Endothelial cell of umbilical vein (primary cell): ENCODE data around the gene FSTL4. TPM values are rescaled to one million over a fixed set of nuclear protein-coding genes. Genes with fewer than 3 reads are reported as not detected.

Source experiments
- BruUV-seq: library from RNA; stranded (reverse); fragments of 400-500 nt; replicated peaks from 2 replicates; lab custom pipeline; 2021; lab: Mats Ljungman, UMichigan
- CTCF ChIA-PET: fragments of 300-600, 350-600 bp; sonication (Branson Sonifier 250); formaldehyde crosslinking; loops from one replicate; lab custom pipeline; 2021; ENCODE audit warnings: antibody characterized with exemption, inconsistent platforms; lab: Charles Lee
- POLR2A ChIA-PET: fragments of 300-600, 350-600 bp; sonication (Branson Sonifier 250); formaldehyde crosslinking; loops from one replicate; lab custom pipeline; 2021; ENCODE audit warnings: antibody characterized with exemption, inconsistent platforms; lab: Charles Lee
- DNase-seq: peaks from one replicate; pipeline ENCODE4 v3.0.0-alpha.2; 2011; ENCODE audit warnings: low read depth, low spot score
- FAIRE-seq: peaks from 2 replicates; lab custom pipeline; 2011; peaks lifted over from hg19 to GRCh38; lab: Jason Lieb, UNC
- H2AFZ ChIP-seq: 2 replicates; pipeline ENCODE4 v1.6.0; 2012; ENCODE audit warnings: low read depth, low read length, control low read depth, inconsistent platforms
- H3K27ac ChIP-seq: 2 replicates; pipeline ENCODE4 v1.5.1; 2011; ENCODE audit warnings: low read depth, mild to moderate bottlenecking, control low read depth, low read length, moderate library complexity; ENCODE audit not compliant: insufficient read depth
- H3K27me3 ChIP-seq, 2 experiments: 2 replicates each; pipeline versions ENCODE4 v1.6.0 to v1.6.1; 2011; ENCODE audit warnings: low read length in 2 of 2, mixed read lengths in 1 of 2; ENCODE audit not compliant: control insufficient read depth in 2 of 2, insufficient read depth in 2 of 2
- H3K36me3 ChIP-seq, 2 experiments: 2 replicates in 1 of 2; 3 replicates in 1 of 2; pipeline ENCODE4 v1.5.1; 2011; ENCODE audit warnings: low read length in 2 of 2, mild to moderate bottlenecking in 1 of 2, moderate library complexity in 1 of 2; ENCODE audit not compliant: control insufficient read depth in 2 of 2, insufficient read depth in 2 of 2; ENCODE audit errors: extremely low read depth in 1 of 2
- H3K4me1 ChIP-seq: 3 replicates; pipeline ENCODE4 v1.5.1; 2011; ENCODE audit warnings: mild to moderate bottlenecking, low read length; ENCODE audit not compliant: control insufficient read depth, insufficient read depth; ENCODE audit errors: extremely low read depth
- H3K4me2 ChIP-seq: 2 replicates; pipeline ENCODE4 v1.6.1; 2011; ENCODE audit warnings: low read length, control low read depth, mixed read lengths; ENCODE audit not compliant: insufficient read depth
- H3K4me3 ChIP-seq, 3 experiments: fragments of 200-600 bp in 1 of 3; sonication (generic), shearing (Covaris generic) in 1 of 3; replicated peaks in 1 of 3; 2 replicates each; pipeline ENCODE4 v1.5.1; 2011 to 2016; ENCODE audit warnings: control low read depth in 3 of 3, low read length in 3 of 3, mild to moderate bottlenecking in 2 of 3, inconsistent platforms in 1 of 3, low read depth in 1 of 3, moderate library complexity in 1 of 3; ENCODE audit not compliant: insufficient read depth in 1 of 3
- H3K79me2 ChIP-seq: 2 replicates; pipeline ENCODE4 v1.6.0; 2012; ENCODE audit warnings: low read length, inconsistent platforms; ENCODE audit not compliant: control insufficient read depth, insufficient read depth
- H3K9ac ChIP-seq: replicated peaks from 2 replicates; pipeline ENCODE3; 2011; ENCODE audit warnings: low read length, control low read depth; ENCODE audit not compliant: insufficient read depth; ENCODE audit errors: extremely low read depth
- H3K9me1 ChIP-seq: replicated peaks from 3 replicates; pipeline ENCODE4 v1.6.0; 2011; ENCODE audit warnings: mild to moderate bottlenecking, low read length; ENCODE audit not compliant: control insufficient read depth, insufficient read depth; ENCODE audit errors: extremely low read depth
- H3K9me3 ChIP-seq: replicated peaks from 2 replicates; pipeline ENCODE4 v1.5.1; 2012; ENCODE audit warnings: low read length, inconsistent platforms; ENCODE audit not compliant: control insufficient read depth, insufficient read depth
- H4K20me1 ChIP-seq: replicated peaks from 2 replicates; pipeline ENCODE3; 2011; ENCODE audit warnings: mild to moderate bottlenecking, low read length; ENCODE audit not compliant: control insufficient read depth, insufficient read depth; ENCODE audit errors: extremely low read depth
- CTCF ChIP-seq, 2 donors: IDR thresholded peaks; 1 replicate in 1 of 2; 2 replicates in 1 of 2; pipeline ENCODE4 v1.5.1; 2011; ENCODE audit warnings: low read length in 2 of 2, mild to moderate bottlenecking in 2 of 2, moderate library complexity in 2 of 2, control low read depth in 1 of 2, inconsistent platforms in 1 of 2, low read depth in 1 of 2; ENCODE audit not compliant: insufficient read depth in 1 of 2; ENCODE audit errors: extremely low read depth in 1 of 2
- EZH2 ChIP-seq: IDR thresholded peaks from 2 replicates; pipeline ENCODE4 v1.6.1; 2012; ENCODE audit warnings: borderline replicate concordance, low read depth, mild to moderate bottlenecking, moderate library complexity, low read length, inconsistent platforms; ENCODE audit not compliant: severe bottlenecking
- FOS ChIP-seq: IDR thresholded peaks from 2 replicates; pipeline ENCODE4 v1.6.1; 2011; ENCODE audit warnings: mild to moderate bottlenecking, low read length, moderate library complexity, borderline replicate concordance; ENCODE audit not compliant: insufficient read depth
- GATA2 ChIP-seq: IDR thresholded peaks from 2 replicates; pipeline ENCODE4 v1.7.0; 2011; ENCODE audit warnings: low read depth, mild to moderate bottlenecking, moderate library complexity, mixed read lengths, low read length; ENCODE audit not compliant: insufficient read length, insufficient read depth
- JUN ChIP-seq: IDR thresholded peaks from 2 replicates; pipeline ENCODE4 v1.6.1; 2011; ENCODE audit warnings: borderline replicate concordance, low read depth; ENCODE audit not compliant: insufficient read length, insufficient read depth
- MYC ChIP-seq: IDR thresholded peaks from one replicate; pipeline ENCODE4 v1.6.1; 2011; ENCODE audit warnings: mild to moderate bottlenecking, low read depth, low read length
- POLR2A ChIP-seq: IDR thresholded peaks from 2 replicates; pipeline ENCODE4 v1.6.1; 2012; ENCODE audit warnings: low read depth, mild to moderate bottlenecking, control low read depth, low read length
- POLR2AphosphoS5 ChIP-seq: IDR thresholded peaks from 2 replicates; pipeline ENCODE4 v1.6.1; 2012; ENCODE audit warnings: low read depth, mild to moderate bottlenecking, control low read depth, low read length, moderate library complexity; ENCODE audit not compliant: insufficient read depth
- dilution Hi-C: fragments of 300-500 bp; cut with MboI; formaldehyde crosslinking; loops from one replicate; pipeline ENCODE4 v1.15.0; 2019; ENCODE audit warnings: low sequenced_read_pairs; ENCODE audit not compliant: extremely low pct_ligation_motif_present
- intact Hi-C: fragments of 100-400 bp; cut with micrococcal nuclease; formaldehyde crosslinking; loops from one replicate; pipeline ENCODE4 v1.10.0; 2022
- polyA plus RNA-seq, 4 experiments: library from polyadenylated mRNA; depleted of rRNA in 3 of 4; stranded (reverse) in 3 of 4; unstranded in 1 of 4; fragments of >200 nt; gene quantifications; 2 replicates each; pipeline versions ENCODE4 v1.2.1 to v1.2.3, GENCODE V29; 2011 to 2012; ENCODE audit warnings: missing spikeins in 1 of 4
- total RNA-seq: library from RNA; stranded (reverse); gene quantifications from 2 replicates; pipeline ENCODE4 v1.2.3, GENCODE V29; 2021
- TF ChIP-seq, protein P1 (sequence below): IDR thresholded peaks from 2 replicates; pipeline ENCODE4 v1.6.1; 2011; ENCODE audit not compliant: insufficient read depth, insufficient read length

FSTL4 gene
- total and polyA plus RNA-seq, 2 donors (not counting 3 experiments of a cell fraction or from before 2014, with no cell fraction given) = 0.18 TPM; not detected in 1

GRCh38 chr5:133370904-133371303 lies 241.4 kb downstream of the FSTL4 start:
- Histone ChIP-seq H4K20me1 (no peaks in the 10 kb centered on the region), H3K79me2 (no peaks in the 10 kb centered on the region), H3K4me2 (no peak overlapping the region), H3K9ac (no peak overlapping the region), H3K9me1 (no peaks in the 10 kb centered on the region), H3K4me1 (no peaks in the 10 kb centered on the region), H3K36me3 (no peaks in the 10 kb centered on the region), H3K9me3 (no peaks in the 10 kb centered on the region), H3K27me3 (no peaks in the 10 kb centered on the region), H3K4me3 (no peak overlapping the region), H2AFZ (no peak overlapping the region), H3K27ac (no peak overlapping the region)
- dilution Hi-C loops = no loop called here
- POLR2A ChIA-PET = no interaction called here
- intact Hi-C loops = no loop called here
- DNase-seq (no peak), FAIRE-seq (no peak)
- TF ChIP-seq, protein P1, sequence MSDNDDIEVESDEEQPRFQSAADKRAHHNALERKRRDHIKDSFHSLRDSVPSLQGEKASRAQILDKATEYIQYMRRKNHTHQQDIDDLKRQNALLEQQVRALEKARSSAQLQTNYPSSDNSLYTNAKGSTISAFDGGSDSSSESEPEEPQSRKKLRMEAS = no peak
- no peak for TF ChIP-seq CTCF (IDR thresholded peaks at IDR 0.05; ENCODE audit: extremely low read depth in 1 of 2, insufficient read depth in 1 of 2, low read depth in 1 of 2, low read length in 2 of 2)
- no peak for TF ChIP-seq MYC
- TF ChIP-seq EZH2 = no peak
- no peak for TF ChIP-seq FOS
- no peak for TF ChIP-seq GATA2
- no peak for TF ChIP-seq JUN
- no peak for TF ChIP-seq POLR2AphosphoS5
- no peak for TF ChIP-seq POLR2A
- CTCF ChIA-PET = no interaction called here
- BruUV-seq = no TSS peak
